GM12892 (cell line): Measurements from ENCODE around the gene ZNF232.

Experiments used
- POLR2A ChIP-seq: IDR thresholded peaks from 2 replicates; pipeline ENCODE4 v1.6.1; 2011; ENCODE audit warnings: low read depth, low read length, control low read depth
- POLR2AphosphoS5 ChIP-seq: IDR thresholded peaks from 2 replicates; pipeline ENCODE4 v1.6.1; 2011; ENCODE audit warnings: low read depth, low read length, control low read depth

DNA sequence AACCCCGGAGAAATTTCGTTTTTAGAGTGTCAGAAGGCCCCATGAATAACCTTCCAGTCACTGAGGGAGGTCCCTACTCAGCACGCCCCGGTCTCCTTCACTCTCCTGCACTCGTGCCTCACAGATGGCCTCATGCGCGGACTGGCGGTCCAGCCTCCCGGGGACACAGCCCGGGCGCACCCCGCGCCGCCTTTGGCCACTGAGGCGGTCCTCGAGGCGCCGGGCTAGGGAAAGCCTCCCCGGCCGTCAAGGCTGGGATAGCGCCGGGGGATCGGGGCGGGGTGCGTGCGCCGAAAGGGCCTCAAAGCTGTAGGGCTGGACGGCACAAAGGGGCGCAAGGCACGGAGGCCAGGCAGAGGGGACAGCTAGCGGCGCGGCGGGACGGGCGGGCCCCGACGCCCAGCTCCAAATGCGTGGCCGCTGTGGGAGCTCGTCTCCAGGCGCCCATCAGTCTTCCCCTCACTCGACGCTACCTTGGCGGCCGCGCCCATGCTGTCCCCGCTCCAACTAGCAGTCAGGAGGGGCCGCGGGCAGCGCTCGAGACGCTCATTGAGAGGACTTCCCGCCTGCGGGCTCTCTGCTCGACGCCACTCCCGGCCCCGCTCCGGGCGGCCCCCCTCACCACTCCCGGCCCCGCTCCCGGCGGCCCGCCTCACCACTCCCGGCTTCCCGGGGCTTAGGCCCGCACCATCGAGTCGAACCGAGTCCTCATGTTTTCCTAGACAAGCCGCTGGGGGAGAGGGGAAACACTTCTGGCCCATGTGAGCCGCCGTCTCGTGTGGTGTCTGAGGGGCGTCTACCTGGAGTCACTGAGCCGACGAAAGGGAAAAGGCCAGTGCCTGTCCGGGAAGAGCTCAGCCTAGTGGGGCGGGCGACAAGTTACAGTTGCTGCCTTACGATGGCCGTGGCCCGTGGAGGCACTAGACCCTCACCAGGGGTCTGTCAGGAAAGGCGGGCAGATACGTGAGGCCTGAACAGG is 4.3 kb upstream of the ZNF232 start, which contains the start of gene USP6:
- no peak for TF ChIP-seq POLR2A
- TF ChIP-seq POLR2AphosphoS5 = no peak
